Endothelial cell of umbilical vein (primary cell): ENCODE results near the gene VIM.

Experiments used
- CTCF ChIP-seq, 2 donors: IDR thresholded peaks; 1 replicate in 1 of 2; 2 replicates in 1 of 2; pipeline ENCODE4 v1.5.1; 2011; ENCODE audit warnings: low read length in 2 of 2, mild to moderate bottlenecking in 2 of 2, moderate library complexity in 2 of 2, control low read depth in 1 of 2, inconsistent platforms in 1 of 2, low read depth in 1 of 2; ENCODE audit not compliant: insufficient read depth in 1 of 2; ENCODE audit errors: extremely low read depth in 1 of 2
- EZH2 ChIP-seq: IDR thresholded peaks from 2 replicates; pipeline ENCODE4 v1.6.1; 2012; ENCODE audit warnings: borderline replicate concordance, low read depth, mild to moderate bottlenecking, moderate library complexity, low read length, inconsistent platforms; ENCODE audit not compliant: severe bottlenecking
- FOS ChIP-seq: IDR thresholded peaks from 2 replicates; pipeline ENCODE4 v1.6.1; 2011; ENCODE audit warnings: mild to moderate bottlenecking, low read length, moderate library complexity, borderline replicate concordance; ENCODE audit not compliant: insufficient read depth
- GATA2 ChIP-seq: IDR thresholded peaks from 2 replicates; pipeline ENCODE4 v1.7.0; 2011; ENCODE audit warnings: low read depth, mild to moderate bottlenecking, moderate library complexity, mixed read lengths, low read length; ENCODE audit not compliant: insufficient read length, insufficient read depth
- JUN ChIP-seq: IDR thresholded peaks from 2 replicates; pipeline ENCODE4 v1.6.1; 2011; ENCODE audit warnings: borderline replicate concordance, low read depth; ENCODE audit not compliant: insufficient read length, insufficient read depth
- MYC ChIP-seq: IDR thresholded peaks from one replicate; pipeline ENCODE4 v1.6.1; 2011; ENCODE audit warnings: mild to moderate bottlenecking, low read depth, low read length
- POLR2A ChIP-seq: IDR thresholded peaks from 2 replicates; pipeline ENCODE4 v1.6.1; 2012; ENCODE audit warnings: low read depth, mild to moderate bottlenecking, control low read depth, low read length
- POLR2AphosphoS5 ChIP-seq: IDR thresholded peaks from 2 replicates; pipeline ENCODE4 v1.6.1; 2012; ENCODE audit warnings: low read depth, mild to moderate bottlenecking, control low read depth, low read length, moderate library complexity; ENCODE audit not compliant: insufficient read depth
- TF ChIP-seq, protein P1 (sequence below): IDR thresholded peaks from 2 replicates; pipeline ENCODE4 v1.6.1; 2011; ENCODE audit not compliant: insufficient read depth, insufficient read length

GRCh38 chr10:17257466-17258321 lies 29.7 kb downstream of the VIM start:
- peak; percentile 64 to 73 for TF ChIP-seq CTCF (IDR thresholded peaks at IDR 0.05; ENCODE audit: extremely low read depth in 1 of 2, insufficient read depth in 1 of 2, low read depth in 1 of 2, low read length in 2 of 2)
- TF ChIP-seq, protein P1, sequence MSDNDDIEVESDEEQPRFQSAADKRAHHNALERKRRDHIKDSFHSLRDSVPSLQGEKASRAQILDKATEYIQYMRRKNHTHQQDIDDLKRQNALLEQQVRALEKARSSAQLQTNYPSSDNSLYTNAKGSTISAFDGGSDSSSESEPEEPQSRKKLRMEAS, result no peak
- no peak for TF ChIP-seq POLR2AphosphoS5
- no peak for TF ChIP-seq MYC
- TF ChIP-seq POLR2A, result no peak
- TF ChIP-seq EZH2, result no peak
- no peak for TF ChIP-seq JUN
- no peak for TF ChIP-seq GATA2
- TF ChIP-seq FOS, result no peak
